Esophagus muscularis mucosa (tissue), 4 donors: ENCODE data around the gene THOC6.
"Not testable (repeated sequence)": the region's sequence is repeated elsewhere in the genome, so short reads cannot be mapped to it uniquely, and the experiment has no call there.

Experiments used
- EP300 ChIP-seq: sonication (generic); formaldehyde crosslinking; IDR thresholded peaks from one replicate; pipeline ENCODE4 v1.6.1; 2017; ENCODE audit warnings: antibody characterized with exemption
- POLR2A ChIP-seq: fragments of 450-650 bp; IDR thresholded peaks from one replicate; pipeline ENCODE4 v1.6.1; 2017; ENCODE audit warnings: antibody characterized with exemption, moderate library complexity, mild to moderate bottlenecking, low read depth
- TF ChIP-seq, protein P1 (sequence below), 3 experiments: fragments of 200-600 bp in 2 of 3; fragments of 450-650 bp in 1 of 3; sonication (generic) in 2 of 3; IDR thresholded peaks; one replicate each; pipeline ENCODE4 v1.5.1; 2017 to 2019; ENCODE audit warnings: antibody characterized with exemption in 3 of 3, mild to moderate bottlenecking in 2 of 3, moderate library complexity in 1 of 3

DNA sequence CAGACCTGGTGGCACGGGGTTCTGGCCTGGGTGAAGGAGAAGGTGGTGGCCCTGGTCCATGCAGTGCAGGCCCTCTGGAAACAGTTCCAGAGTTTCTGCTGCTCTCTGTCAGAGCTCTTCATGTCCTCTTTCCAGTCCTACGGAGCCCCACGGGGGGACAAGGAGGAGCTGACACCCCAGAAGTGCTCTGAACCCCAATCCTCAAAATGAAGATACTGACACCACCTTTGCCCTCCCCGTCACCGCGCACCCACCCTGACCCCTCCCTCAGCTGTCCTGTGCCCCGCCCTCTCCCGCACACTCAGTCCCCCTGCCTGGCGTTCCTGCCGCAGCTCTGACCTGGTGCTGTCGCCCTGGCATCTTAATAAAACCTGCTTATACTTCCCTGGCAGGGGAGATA is 45.3 kb downstream of the THOC6 start:
- TF ChIP-seq EP300, POLR2A: not testable (repeated sequence)
- TF ChIP-seq, protein P1, sequence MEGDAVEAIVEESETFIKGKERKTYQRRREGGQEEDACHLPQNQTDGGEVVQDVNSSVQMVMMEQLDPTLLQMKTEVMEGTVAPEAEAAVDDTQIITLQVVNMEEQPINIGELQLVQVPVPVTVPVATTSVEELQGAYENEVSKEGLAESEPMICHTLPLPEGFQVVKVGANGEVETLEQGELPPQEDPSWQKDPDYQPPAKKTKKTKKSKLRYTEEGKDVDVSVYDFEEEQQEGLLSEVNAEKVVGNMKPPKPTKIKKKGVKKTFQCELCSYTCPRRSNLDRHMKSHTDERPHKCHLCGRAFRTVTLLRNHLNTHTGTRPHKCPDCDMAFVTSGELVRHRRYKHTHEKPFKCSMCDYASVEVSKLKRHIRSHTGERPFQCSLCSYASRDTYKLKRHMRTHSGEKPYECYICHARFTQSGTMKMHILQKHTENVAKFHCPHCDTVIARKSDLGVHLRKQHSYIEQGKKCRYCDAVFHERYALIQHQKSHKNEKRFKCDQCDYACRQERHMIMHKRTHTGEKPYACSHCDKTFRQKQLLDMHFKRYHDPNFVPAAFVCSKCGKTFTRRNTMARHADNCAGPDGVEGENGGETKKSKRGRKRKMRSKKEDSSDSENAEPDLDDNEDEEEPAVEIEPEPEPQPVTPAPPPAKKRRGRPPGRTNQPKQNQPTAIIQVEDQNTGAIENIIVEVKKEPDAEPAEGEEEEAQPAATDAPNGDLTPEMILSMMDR (IDR thresholded peaks at IDR 0.05): not testable (repeated sequence)
